Hypothalamus (tissue), 51 donors: ENCODE data around the gene RTCA.
"Not testable (repeated sequence)": the region's sequence is repeated elsewhere in the genome, so short reads cannot be mapped to it uniquely, and the experiment has no call there.

ENCODE experiments used
- DNase-seq, 51 donors: peaks; one replicate each; lab custom pipeline; 2025; lab: John Stamatoyannopoulos, UW

RTCA gene

GRCh38 chr1:100256273-100256672 is 9.7 kb upstream of the RTCA start:
- not testable (repeated sequence) for DNase-seq

GRCh38 chr1:100258427-100258826 is 7.6 kb upstream of the RTCA start:
- not testable (repeated sequence) for DNase-seq

GRCh38 chr1:100261686-100262085 is 4.3 kb upstream of the RTCA start:
- no peak for DNase-seq

- not testable (repeated sequence) for DNase-seq
Observed at GRCh38 chr1:100264081-100264480, 1.9 kb upstream of the RTCA start.

DNA sequence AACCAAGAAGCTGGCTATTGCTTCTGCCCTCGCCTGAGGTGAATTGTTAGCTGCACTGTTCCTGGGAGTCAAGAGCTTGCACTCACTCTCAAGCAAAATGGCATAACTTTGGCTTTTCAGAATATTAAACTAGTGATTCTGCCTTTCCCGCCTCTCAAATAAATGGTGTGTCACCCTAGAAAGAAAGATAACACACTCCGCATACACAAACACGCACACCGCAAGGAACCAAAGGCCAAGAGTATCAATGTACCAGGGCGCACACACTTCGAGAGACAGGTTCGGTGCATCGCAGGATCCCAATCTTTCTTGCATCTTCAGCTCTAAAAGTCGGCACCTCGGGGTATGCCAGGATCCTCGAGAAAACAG is 470 bp upstream of the RTCA start:
- peak in 8 of 51 donors; percentile 23 to 37 (median 30) for DNase-seq

DNA sequence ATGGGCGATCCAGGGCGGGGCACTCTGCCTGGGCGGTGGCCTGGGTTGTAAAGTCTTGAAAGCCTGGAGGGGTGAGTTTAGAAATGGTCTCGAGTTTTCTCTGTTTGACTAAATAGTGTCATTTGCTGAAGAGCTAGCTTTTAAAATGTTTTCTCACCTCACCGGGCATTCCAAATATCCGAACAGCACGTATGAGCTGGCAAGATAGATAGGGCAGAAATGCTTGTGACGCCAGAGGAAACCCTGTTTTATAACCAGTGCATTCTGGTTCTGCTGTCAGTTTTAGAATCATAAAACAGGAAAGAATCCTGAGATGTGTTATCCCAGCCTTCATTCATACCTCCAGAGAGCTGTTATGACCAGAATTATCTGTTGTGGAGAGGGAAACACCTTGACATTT is 725 bp downstream of the RTCA start:
- peak in 1 of 51 donors; percentile 5 for DNase-seq

- DNase-seq, result no peak
Observed at GRCh38 chr1:100267284-100267683, 1.3 kb downstream of the RTCA start.

DNA sequence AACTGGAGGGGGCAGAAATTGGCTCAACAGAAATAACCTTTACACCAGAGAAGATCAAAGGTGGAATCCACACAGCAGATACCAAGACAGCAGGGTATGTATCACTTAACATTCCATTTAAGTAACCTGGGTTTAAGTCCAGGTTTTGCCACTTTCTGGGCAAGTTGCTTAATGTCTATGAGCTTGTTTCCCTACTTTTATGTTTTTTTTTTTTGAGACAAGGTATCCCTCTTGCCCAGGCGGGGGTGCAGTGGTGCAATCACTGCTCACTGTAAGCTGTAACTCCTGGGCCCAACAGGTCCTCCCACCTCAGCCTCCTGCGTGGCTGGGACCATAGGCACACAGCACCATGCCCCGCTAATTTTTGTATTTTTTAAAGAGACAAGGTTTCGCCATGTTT is 2.2 kb downstream of the RTCA start:
- DNase-seq, result no peak

- no peak for DNase-seq
Observed at GRCh38 chr1:100277866-100278265, 11.8 kb downstream of the RTCA start.

- DNase-seq, result no peak
Observed at GRCh38 chr1:100279358-100279923, 13.4 kb downstream of the RTCA start.

GRCh38 chr1:100279954-100280682 is 14.1 kb downstream of the RTCA start:
- no peak for DNase-seq

- DNase-seq, result no peak
Observed at GRCh38 chr1:100284591-100284990, 18.6 kb downstream of the RTCA start.

- no peak for DNase-seq
Observed at GRCh38 chr1:100287162-100287561, 21.1 kb downstream of the RTCA start.

- DNase-seq, result no peak
Observed at GRCh38 chr1:100290291-100290690, 24.3 kb downstream of the RTCA start.

- no peak for DNase-seq
Observed at GRCh38 chr1:100292711-100293110, 26.7 kb downstream of the RTCA start.

DNA sequence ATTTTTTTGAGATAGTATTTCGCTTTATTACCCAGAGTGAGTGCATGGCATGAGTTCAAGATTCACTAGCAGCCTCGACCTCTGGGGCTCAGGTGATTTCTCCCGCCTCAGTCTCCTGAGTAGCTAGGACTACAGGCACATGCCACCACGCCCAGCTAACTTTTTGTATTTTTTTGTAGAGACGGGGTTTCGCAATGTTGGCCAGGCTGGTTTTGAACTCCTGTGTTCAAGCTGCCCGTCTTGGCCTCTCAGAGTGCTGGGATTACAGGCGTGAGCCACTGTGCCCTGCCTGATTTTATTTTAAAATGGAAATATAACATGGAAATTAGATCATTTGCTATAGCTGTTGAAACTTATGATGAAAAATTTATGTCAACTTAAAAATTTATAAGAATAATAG is 30.1 kb downstream of the RTCA start:
- no peak for DNase-seq

DNA sequence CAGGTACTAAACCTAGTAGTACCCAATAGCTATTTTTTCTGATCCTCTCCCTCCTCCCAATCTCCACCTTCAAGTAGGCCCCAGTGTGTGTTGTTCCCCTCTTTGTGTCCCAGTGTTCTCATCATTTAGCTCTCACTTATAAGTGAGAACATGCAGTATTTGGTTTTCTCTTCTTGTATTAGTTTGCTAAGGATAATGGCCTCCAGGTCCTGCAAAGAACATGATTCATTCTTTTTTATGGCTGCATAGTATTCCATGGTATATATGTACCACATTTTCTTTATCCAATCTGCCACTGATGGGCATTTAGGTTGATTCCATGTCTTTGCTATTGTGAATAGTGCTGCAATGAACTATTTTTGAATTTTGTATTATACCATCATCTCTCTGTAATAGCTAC is 31.0 kb downstream of the RTCA start:
- not testable (repeated sequence) for DNase-seq

- DNase-seq, result no peak
Observed at GRCh38 chr1:100298512-100298911, 32.5 kb downstream of the RTCA start.

DNA sequence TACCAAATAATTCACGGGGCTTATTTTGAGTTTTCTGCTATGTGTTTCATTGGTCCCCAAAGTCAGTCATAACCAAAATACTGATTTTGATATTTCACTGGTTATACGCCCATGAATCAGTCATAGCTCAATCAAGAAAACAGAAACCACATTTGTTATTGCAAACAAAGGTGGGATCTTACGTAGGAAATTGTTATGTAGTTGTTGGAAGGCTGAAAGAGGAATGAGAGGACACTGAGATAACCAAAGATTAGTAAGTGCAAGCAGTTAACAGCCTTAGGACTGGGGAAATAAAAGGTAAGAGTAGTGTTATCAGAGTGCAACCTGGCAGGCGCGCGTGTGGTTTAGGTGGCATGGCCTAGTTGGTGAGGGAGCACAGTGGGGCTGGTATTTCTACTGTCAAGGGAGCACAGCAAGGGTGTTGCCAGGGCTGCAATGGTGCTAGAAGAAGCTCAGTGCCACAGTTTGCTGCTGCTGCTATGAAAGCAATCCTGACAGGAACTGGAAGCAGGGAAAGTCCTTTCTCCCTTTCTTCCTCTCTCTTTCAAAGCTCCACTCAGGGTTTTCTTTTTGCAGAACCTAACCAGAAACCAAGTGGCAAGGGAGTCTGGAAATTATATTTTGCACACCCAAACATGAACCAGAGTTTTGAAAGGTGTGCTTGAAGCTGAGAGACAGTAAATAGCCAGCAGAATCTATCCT is 33.7 kb downstream of the RTCA start:
- no peak for DNase-seq

GRCh38 chr1:100300691-100301090 is 34.7 kb downstream of the RTCA start:
- no peak for DNase-seq

DNA sequence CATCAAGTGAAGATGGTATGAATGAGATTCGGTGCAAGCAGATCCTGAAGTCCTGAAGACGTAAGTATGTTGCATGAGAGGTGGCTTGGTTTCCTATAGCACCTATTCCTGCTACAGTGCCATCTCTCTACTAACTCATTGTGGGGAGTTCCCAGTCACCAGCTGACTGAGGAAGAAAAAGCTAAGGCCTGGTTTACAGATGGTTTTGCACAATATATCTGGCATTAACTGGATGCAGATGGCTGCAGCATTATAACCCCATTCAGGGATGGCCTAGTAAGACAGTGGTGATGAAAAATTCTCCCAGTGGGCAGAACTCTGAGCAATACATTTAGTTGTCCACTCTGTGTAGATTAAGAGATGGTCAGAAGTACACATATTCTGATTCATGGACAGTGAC is 36.7 kb downstream of the RTCA start:
- no peak for DNase-seq

- DNase-seq, result no peak
Observed at GRCh38 chr1:100304227-100304626, 38.2 kb downstream of the RTCA start.
